Memory B cell (primary cell): Measurements from ENCODE around the gene HUNK.

Source experiments
- ATAC-seq: fragments of 150-1000 bp; cut with Tn5 transposase; 2 replicates; pipeline ENCODE4 v1.10.0; 2021; ENCODE audit warnings: low read depth, mild to moderate bottlenecking, moderate library complexity
- DNase-seq, 2 donors: peaks; one replicate each; pipeline ENCODE4 v3.0.0; 2022; ENCODE audit warnings: low spot score in 2 of 2
- H3K27ac Mint-ChIP-seq: one replicate; pipeline ENCODE4 v1.8.0; 2022; ENCODE audit warnings: mild to moderate bottlenecking, moderate library complexity, mixed read lengths
- H3K27me3 Mint-ChIP-seq: one replicate; pipeline ENCODE4 v1.8.0; 2022; ENCODE audit warnings: mixed read lengths
- H3K36me3 Mint-ChIP-seq: one replicate; pipeline ENCODE4 v1.8.0; 2022; ENCODE audit warnings: mild to moderate bottlenecking, mixed read lengths
- H3K4me1 Mint-ChIP-seq: one replicate; pipeline ENCODE4 v1.8.0; 2022; ENCODE audit warnings: mixed read lengths
- H3K4me3 Mint-ChIP-seq: one replicate; pipeline ENCODE4 v1.8.0; 2022; ENCODE audit warnings: mild to moderate bottlenecking, moderate library complexity, mixed read lengths
- H3K9me3 Mint-ChIP-seq: one replicate; pipeline ENCODE4 v1.8.0; 2022; ENCODE audit warnings: mixed read lengths

The HUNK gene

GRCh38 chr21:31911138-31911907 is 38.5 kb downstream of the HUNK start:
- Mint-ChIP-seq H3K4me3 (no peak overlapping the region), H3K9me3 (no peaks in the 10 kb centered on the region), H3K4me1 (no peaks in the 10 kb centered on the region), H3K36me3 (no peaks in the 10 kb centered on the region), H3K27me3 (peaks cover 27% of the 10 kb centered on the region), H3K27ac (no peak overlapping the region)
- ATAC-seq (no peak), DNase-seq (no peak)

DNA sequence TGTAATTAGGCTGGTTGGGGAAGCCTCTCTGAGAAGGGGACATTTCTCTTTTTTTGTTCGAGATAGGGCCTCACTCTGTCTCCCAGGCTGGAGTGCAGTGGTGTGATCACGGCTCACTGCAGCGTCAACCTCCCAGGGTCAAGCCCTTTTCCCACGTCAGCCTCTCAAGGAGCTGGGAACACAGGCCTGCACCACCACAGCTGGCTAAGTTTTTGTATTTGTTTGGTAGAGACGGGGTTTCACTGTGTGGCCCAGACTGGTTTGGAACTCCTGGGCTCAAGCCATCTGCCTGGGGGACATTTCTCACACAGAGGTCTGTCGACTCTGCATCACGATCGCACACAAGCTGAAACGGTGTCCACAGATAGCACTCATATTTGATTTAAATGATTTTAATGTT is 39.7 kb downstream of the HUNK start:
- no peaks in the 10 kb centered on the region for H3K9me3 Mint-ChIP-seq
- H3K4me1 Mint-ChIP-seq, result no peaks in the 10 kb centered on the region
- DNase-seq (no peak), ATAC-seq (no peak)
- H3K36me3 Mint-ChIP-seq, result no peaks in the 10 kb centered on the region
- no peak overlapping the region for H3K4me3 Mint-ChIP-seq
- no peak overlapping the region for H3K27ac Mint-ChIP-seq
- peaks cover 21% of the 10 kb centered on the region for H3K27me3 Mint-ChIP-seq

DNA sequence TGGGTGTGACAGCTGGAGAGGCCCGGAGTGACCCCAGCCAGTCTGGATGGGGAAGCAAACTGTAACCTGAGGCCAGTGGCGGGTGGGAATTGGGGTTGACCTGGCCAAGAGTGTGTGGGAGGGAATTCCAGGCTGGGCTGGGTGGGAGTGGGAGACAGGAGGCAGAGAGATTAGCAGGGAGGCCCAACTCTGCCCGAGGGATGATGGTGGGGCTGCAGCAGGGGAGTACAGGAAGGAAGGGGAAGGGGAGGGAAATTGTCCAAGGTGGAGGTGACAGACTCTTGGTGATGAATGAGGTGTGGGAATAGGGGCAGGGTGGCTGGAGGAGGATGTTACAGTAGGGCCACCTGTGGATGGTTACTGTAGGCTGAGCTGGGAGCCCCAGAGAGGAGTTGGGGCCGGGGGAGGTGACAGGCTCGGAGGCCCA is 40.4 kb downstream of the HUNK start:
- Mint-ChIP-seq H3K4me1 (no peaks in the 10 kb centered on the region), H3K27ac (no peak overlapping the region), H3K27me3 (peaks cover 21% of the 10 kb centered on the region), H3K36me3 (no peaks in the 10 kb centered on the region), H3K9me3 (no peaks in the 10 kb centered on the region), H3K4me3 (no peak overlapping the region)
- ATAC-seq (no peak), DNase-seq (no peak)

DNA sequence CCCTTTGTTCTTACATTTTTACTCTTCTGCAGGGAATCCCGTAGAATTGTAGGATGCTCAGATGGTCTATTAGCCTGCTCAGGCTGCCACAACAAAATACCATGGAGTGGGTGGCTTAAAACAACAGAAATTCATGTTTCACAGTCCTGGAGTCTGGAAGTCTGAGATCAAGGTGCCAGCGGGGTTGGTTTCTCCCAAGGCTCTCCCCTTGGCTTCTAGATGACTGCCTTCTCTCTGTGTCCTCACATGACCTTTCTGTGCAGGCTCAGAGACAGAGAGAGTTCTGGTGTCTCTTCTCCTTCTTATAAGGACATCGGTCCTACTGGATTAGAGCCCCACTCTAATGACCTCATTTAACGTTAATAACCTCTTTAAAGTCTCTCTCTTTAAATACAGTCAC is 41.7 kb downstream of the HUNK start:
- no peak for ATAC-seq
- H3K4me1 Mint-ChIP-seq, result no peaks in the 10 kb centered on the region
- no peaks in the 10 kb centered on the region for H3K36me3 Mint-ChIP-seq
- no peak for DNase-seq
- peaks cover 21% of the 10 kb centered on the region for H3K27me3 Mint-ChIP-seq
- H3K4me3 Mint-ChIP-seq, result no peak overlapping the region
- no peak overlapping the region for H3K27ac Mint-ChIP-seq
- peaks cover 3% of the 10 kb centered on the region for H3K9me3 Mint-ChIP-seq

DNA sequence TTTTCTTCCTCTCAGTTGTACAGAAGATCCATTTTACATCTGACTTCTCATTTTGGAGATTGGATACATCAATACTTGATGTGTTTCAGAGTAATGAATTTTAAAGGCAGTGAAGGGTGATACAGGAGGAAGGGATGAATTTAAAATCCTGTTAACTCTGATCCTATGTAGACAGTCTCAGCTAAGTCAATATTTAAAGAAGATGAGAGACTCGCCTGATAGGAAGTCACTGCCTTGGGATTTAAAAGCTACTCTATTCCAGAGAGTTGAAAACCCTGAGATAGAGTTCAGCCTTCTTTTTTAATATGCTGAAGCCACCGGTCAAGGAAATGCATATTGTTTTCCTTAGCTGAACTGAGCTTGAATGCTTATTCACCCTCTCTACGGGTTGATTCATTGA is 42.7 kb downstream of the HUNK start:
- peaks cover 3% of the 10 kb centered on the region for H3K9me3 Mint-ChIP-seq
- no peak for ATAC-seq
- H3K27me3 Mint-ChIP-seq, result peaks cover 20% of the 10 kb centered on the region
- H3K36me3 Mint-ChIP-seq, result no peaks in the 10 kb centered on the region
- H3K4me3 Mint-ChIP-seq, result no peak overlapping the region
- no peak overlapping the region for H3K27ac Mint-ChIP-seq
- H3K4me1 Mint-ChIP-seq, result no peaks in the 10 kb centered on the region
- no peak for DNase-seq

DNA sequence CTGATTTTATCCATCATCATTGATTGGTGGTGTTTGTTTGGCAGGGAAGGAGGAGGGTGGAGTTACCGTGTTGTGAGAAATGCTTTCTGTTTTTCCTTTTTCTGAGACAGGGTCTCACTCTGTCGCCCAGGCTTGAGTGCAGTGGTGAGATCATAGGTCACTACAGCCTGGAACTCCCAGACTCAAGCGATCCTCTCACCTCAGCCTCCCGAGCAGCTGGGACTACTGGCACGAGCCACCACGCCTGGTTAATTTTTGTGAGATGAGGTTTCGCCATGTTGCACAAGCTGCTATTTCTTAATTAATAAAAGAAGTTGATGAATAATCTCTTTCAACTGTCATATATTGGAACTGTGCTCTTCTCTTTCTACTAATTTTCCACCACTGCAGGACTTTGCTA is 44.3 kb downstream of the HUNK start:
- no peaks in the 10 kb centered on the region for H3K36me3 Mint-ChIP-seq
- H3K27me3 Mint-ChIP-seq, result peaks cover 15% of the 10 kb centered on the region
- DNase-seq, result no peak
- H3K27ac Mint-ChIP-seq, result no peak overlapping the region
- peaks cover 3% of the 10 kb centered on the region for H3K9me3 Mint-ChIP-seq
- no peaks in the 10 kb centered on the region for H3K4me1 Mint-ChIP-seq
- H3K4me3 Mint-ChIP-seq, result no peak overlapping the region
- no peak for ATAC-seq

DNA sequence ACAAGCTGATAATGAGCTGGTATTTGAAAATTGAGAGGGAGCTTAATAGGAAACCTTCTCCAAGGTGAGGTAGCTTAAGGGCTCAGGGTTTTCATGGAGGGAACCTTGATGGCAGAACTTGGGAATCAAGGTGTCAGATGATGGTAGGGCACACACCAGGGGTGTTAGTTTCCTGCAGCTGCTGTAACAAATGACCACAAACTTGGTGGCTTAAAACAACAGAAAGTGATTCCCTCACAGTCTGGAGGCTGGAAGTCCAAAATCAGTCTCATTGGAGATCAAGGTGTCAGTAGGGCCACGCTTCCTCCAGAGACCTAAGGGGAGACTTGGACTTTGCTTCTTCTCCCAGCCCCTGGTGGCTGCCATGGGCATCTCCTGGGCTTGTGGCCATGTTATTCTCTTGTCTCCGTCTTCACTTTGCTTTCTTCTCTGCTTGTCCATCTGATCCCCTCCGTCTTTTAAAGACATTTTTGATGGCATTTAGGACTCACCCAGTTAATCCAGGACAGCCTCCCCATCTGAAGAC is 45.5 kb downstream of the HUNK start:
- H3K4me3 Mint-ChIP-seq, result no peak overlapping the region
- no peak overlapping the region for H3K27ac Mint-ChIP-seq
- H3K9me3 Mint-ChIP-seq, result peaks cover 5% of the 10 kb centered on the region
- H3K36me3 Mint-ChIP-seq, result no peaks in the 10 kb centered on the region
- no peaks in the 10 kb centered on the region for H3K4me1 Mint-ChIP-seq
- no peak for DNase-seq
- peaks cover 16% of the 10 kb centered on the region for H3K27me3 Mint-ChIP-seq
- ATAC-seq, result no peak

DNA sequence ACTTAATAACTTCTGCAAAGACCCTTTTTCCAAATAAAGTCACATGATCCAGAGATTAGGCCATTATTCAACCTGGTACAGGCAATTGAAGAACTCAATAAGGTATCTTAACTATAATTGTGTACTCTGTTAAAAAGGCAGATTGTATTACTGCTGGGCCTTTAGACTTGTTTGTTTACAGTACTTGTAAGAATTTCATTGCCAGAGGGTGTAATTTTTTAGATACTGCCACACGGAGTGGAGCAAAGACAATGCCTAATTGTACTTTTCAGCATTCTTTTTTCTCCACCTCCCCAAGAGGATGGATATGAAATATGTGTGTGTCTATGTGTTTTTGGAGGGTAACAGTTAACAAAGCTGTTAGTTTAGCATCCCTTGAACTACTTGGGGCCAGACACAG is 47.5 kb downstream of the HUNK start:
- Mint-ChIP-seq H3K27ac (no peak overlapping the region), H3K4me1 (no peaks in the 10 kb centered on the region), H3K27me3 (peaks cover 13% of the 10 kb centered on the region), H3K4me3 (no peak overlapping the region), H3K36me3 (no peaks in the 10 kb centered on the region), H3K9me3 (peaks cover 5% of the 10 kb centered on the region)
- no peak for DNase-seq
- ATAC-seq, result no peak

DNA sequence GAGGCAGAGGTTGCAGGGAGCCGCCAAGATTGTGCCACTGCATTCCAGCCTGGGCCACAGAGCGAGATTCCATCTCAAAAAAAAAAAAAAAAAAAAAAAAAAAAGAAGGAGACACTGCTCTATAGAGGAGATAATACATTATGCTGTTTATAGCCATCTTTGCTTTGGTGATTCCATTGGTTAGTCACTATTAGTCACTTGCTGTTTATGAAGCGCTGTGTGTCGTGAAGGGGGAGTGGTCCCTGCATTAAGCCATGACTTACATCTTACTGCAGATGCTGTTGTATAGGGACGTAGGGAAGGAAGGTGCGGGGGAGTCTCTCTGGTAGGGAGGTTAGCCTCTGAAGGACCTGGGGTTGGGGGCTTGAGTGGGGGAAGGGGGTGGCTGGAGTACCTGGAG is 48.3 kb downstream of the HUNK start:
- no peaks in the 10 kb centered on the region for H3K36me3 Mint-ChIP-seq
- H3K4me3 Mint-ChIP-seq, result no peak overlapping the region
- no peaks in the 10 kb centered on the region for H3K4me1 Mint-ChIP-seq
- H3K27me3 Mint-ChIP-seq, result peaks cover 13% of the 10 kb centered on the region
- no peak for DNase-seq
- H3K27ac Mint-ChIP-seq, result no peak overlapping the region
- ATAC-seq, result no peak
- peaks cover 5% of the 10 kb centered on the region for H3K9me3 Mint-ChIP-seq

GRCh38 chr21:31922881-31923280 is 50.1 kb downstream of the HUNK start:
- no peak for DNase-seq
- no peaks in the 10 kb centered on the region for H3K36me3 Mint-ChIP-seq
- H3K27me3 Mint-ChIP-seq, result peaks cover 13% of the 10 kb centered on the region
- ATAC-seq, result no peak
- H3K27ac Mint-ChIP-seq, result no peak overlapping the region
- no peaks in the 10 kb centered on the region for H3K4me1 Mint-ChIP-seq
- no peak overlapping the region for H3K4me3 Mint-ChIP-seq
- H3K9me3 Mint-ChIP-seq, result peaks cover 9% of the 10 kb centered on the region

GRCh38 chr21:31923756-31924155 is 50.9 kb downstream of the HUNK start:
- Mint-ChIP-seq H3K9me3 (peaks cover 7% of the 10 kb centered on the region), H3K36me3 (no peaks in the 10 kb centered on the region), H3K27ac (no peak overlapping the region), H3K4me3 (no peak overlapping the region), H3K4me1 (no peaks in the 10 kb centered on the region), H3K27me3 (peaks cover 10% of the 10 kb centered on the region)
- DNase-seq (no peak), ATAC-seq (no peak)

- H3K27me3 Mint-ChIP-seq, result peaks cover 10% of the 10 kb centered on the region
- H3K36me3 Mint-ChIP-seq, result no peaks in the 10 kb centered on the region
- peaks cover 6% of the 10 kb centered on the region for H3K9me3 Mint-ChIP-seq
- no peak for DNase-seq
- H3K4me3 Mint-ChIP-seq, result no peak overlapping the region
- H3K27ac Mint-ChIP-seq, result no peak overlapping the region
- ATAC-seq, result no peak
- H3K4me1 Mint-ChIP-seq, result no peaks in the 10 kb centered on the region
Measured at GRCh38 chr21:31924548-31924947, 51.7 kb downstream of the HUNK start.

GRCh38 chr21:31926498-31926897 is 53.7 kb downstream of the HUNK start:
- Mint-ChIP-seq H3K4me3 (no peak overlapping the region), H3K27me3 (peaks cover 7% of the 10 kb centered on the region), H3K27ac (no peak overlapping the region), H3K36me3 (no peaks in the 10 kb centered on the region), H3K4me1 (no peaks in the 10 kb centered on the region), H3K9me3 (peaks cover 6% of the 10 kb centered on the region)
- ATAC-seq (no peak), DNase-seq (no peak)

DNA sequence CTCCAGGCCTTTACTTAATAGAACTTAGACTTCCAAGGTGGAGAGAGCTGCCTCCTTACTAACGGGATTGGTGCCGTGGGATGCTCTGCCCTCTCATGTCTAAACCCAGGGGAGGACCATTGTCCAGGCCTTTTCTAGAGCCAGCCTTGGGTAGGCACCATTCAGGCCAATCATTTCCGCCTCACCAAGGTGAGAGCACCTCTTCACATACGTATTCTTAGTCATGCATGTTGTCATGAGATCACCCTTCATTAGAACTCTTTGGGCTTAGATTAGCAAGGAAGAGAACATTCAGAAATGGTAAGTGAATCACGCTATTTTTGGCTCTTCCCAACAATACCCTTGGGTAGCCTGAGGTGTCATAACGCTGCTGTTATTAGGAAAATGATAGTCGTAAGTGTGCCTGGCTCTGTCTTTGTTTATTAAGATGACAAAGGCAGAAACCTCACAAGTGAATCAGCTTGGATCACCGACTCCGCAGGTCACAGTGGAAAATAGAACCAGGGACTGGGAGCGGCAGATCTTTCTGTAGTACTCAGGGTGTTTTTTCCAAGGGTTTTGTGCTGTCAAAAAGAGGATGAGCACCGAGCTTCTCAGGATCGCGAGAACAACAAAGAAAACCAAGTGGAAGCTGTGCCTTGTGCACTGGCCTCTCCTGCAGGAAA is 55.0 kb downstream of the HUNK start:
- no peaks in the 10 kb centered on the region for H3K36me3 Mint-ChIP-seq
- ATAC-seq (no peak), DNase-seq (no peak)
- peaks cover 13% of the 10 kb centered on the region for H3K27me3 Mint-ChIP-seq
- no peaks in the 10 kb centered on the region for H3K4me1 Mint-ChIP-seq
- H3K27ac Mint-ChIP-seq, result no peak overlapping the region
- peaks cover 5% of the 10 kb centered on the region for H3K9me3 Mint-ChIP-seq
- no peak overlapping the region for H3K4me3 Mint-ChIP-seq

DNA sequence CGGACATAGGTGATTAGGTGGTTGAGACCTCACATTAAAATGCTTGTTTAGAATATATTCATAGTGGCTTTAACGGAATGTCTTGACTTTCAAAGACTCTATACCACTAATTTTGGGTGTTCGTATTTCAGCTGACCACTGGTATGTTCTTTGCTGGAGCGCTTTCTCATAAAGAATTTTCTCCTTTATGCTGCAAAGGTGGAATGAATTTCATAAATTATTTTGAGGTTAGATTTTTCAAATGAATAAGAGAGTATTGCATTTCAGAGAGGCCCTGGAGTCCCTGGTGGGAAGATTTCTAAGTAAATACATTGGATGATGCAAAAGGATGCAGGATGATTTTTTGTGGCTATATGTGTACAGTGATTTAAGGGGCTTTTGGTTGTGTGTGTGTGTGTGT is 55.8 kb downstream of the HUNK start:
- Mint-ChIP-seq H3K9me3 (peaks cover 4% of the 10 kb centered on the region), H3K4me3 (no peak overlapping the region), H3K36me3 (no peaks in the 10 kb centered on the region), H3K4me1 (no peaks in the 10 kb centered on the region), H3K27ac (no peak overlapping the region), H3K27me3 (peaks cover 12% of the 10 kb centered on the region)
- DNase-seq (no peak), ATAC-seq (no peak)
